Skeletal muscle satellite cell (primary cell): ENCODE data around the gene CTPS1.

Experiments
- H3K27me3 ChIP-seq: 2 replicates; pipeline ENCODE4 v1.7.0; 2013; ENCODE audit warnings: low read length; ENCODE audit not compliant: control insufficient read depth, insufficient read depth
- H3K36me3 ChIP-seq: 2 replicates; pipeline ENCODE4 v1.7.0; 2013; ENCODE audit warnings: mild to moderate bottlenecking, control low read depth, low read length; ENCODE audit not compliant: insufficient read depth
- H3K4me1 ChIP-seq: 2 replicates; pipeline ENCODE4 v1.7.0; 2013; ENCODE audit warnings: low read length; ENCODE audit not compliant: control insufficient read depth, insufficient read depth
- H3K4me2 ChIP-seq: 2 replicates; pipeline ENCODE4 v1.7.0; 2013; ENCODE audit warnings: mild to moderate bottlenecking, low read length
- H3K4me3 ChIP-seq: 2 replicates; pipeline ENCODE4 v1.7.0; 2013; ENCODE audit warnings: low read length
- H3K9ac ChIP-seq: 2 replicates; pipeline ENCODE4 v1.7.0; 2013; ENCODE audit warnings: mild to moderate bottlenecking, low read depth, low read length, moderate library complexity
- H3K9me3 ChIP-seq: replicated peaks from 2 replicates; pipeline ENCODE4 v1.7.0; 2013; ENCODE audit warnings: mild to moderate bottlenecking, control low read depth, low read length

CTPS1 gene

DNA sequence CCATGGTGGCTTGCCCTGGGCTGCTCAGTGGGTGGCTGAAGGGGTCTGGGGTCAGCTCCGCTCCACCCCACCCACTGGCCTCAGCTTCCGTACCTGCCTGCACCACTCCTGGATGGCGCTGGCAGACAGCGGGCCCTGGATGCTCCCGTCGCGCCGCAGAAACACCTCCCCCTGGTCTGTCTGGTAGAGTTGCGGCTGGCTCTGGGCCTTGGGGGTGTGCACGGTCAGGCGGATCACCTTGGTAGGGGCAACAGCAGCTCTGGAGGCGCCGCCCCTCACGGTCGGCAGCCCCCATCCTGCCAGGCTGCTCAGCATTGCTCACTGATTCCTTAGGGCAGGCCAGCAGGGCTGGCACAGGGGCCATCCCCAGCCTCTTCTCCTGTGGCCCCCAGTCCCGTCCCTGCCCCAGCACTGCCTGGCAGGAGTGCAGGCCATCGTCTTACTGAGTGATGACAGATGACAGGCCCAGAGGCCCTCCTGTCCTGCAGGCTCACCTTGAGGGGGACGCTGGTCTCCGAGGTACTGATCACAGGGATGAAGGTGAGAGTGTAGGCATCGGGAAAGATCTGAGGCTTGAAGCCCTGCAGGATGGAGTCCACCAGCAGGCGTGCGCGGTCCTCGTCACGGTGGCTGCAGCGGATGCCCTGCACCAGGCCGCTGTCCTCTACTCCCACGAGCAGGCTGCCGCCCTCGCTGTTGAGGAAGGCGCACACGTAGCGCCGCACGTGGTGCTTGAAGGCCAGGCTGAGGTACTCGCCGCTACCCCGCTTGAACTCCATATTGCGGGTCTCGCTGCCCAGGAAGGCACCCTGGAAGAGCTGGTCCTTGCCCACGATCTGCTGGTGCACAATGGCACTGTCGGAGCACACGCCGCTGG lies 37.9 kb downstream of the CTPS1 start:
- Histone ChIP-seq H3K9me3 (no peaks in the 10 kb centered on the region), H3K27me3 (no peaks in the 10 kb centered on the region), H3K36me3 (peaks cover 61% of the 10 kb centered on the region), H3K4me1 (no peaks in the 10 kb centered on the region), H3K4me3 (no peak overlapping the region), H3K4me2 (no peak overlapping the region), H3K9ac (no peak overlapping the region)

DNA sequence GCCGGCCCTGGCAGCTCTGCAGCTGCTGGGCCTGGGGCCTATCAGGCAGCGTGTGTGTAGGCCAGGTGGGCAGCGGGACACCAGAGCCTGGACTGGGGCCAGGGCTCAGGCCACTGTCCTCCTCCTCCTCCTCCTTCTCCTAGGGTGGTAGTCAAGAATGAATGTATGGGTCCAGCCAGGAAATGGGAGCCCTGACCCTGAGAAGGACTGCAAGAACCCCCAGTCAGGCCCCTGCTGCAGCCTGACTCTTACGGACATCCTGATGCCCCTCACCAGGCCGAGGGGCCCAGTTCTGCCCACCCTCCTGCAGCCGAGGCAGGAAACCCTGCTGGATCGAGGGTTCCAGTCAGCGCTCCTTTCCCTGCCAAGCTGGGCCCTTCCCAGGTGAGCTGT lies 38.5 kb downstream of the CTPS1 start:
- peaks cover 56% of the 10 kb centered on the region for H3K36me3 ChIP-seq
- H3K9ac ChIP-seq = no peak overlapping the region

DNA sequence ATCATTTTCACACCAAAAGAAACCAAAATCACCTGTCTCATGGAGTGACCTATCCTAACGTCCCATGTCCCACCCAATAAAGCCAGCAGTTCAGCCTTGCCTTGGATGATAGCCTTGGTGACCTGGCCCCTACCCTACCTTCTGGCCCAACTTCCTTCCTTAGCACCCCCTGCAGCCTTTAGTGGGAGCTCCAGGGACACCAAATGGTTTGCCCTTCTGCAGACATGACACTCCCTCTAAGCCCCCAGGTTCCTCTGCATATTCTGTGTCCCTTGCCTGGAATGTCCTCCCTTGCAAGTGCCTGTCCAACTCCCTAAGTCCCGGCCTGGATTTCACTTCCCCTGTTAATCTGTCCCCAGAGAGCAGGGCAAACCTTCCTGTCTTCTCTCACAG lies 39.9 kb downstream of the CTPS1 start:
- Histone ChIP-seq H3K4me1 (no peaks in the 10 kb centered on the region), H3K9me3 (no peaks in the 10 kb centered on the region), H3K9ac (no peak overlapping the region), H3K36me3 (peaks cover 42% of the 10 kb centered on the region), H3K4me2 (no peak overlapping the region), H3K27me3 (no peaks in the 10 kb centered on the region), H3K4me3 (no peak overlapping the region)

More for the DNA sequence above, 38.5 kb downstream of the CTPS1 start:
- no peak overlapping the region for H3K4me2 ChIP-seq
- H3K4me1 ChIP-seq = no peaks in the 10 kb centered on the region
- H3K9me3 ChIP-seq = no peaks in the 10 kb centered on the region
- no peaks in the 10 kb centered on the region for H3K27me3 ChIP-seq
- no peak overlapping the region for H3K4me3 ChIP-seq

DNA sequence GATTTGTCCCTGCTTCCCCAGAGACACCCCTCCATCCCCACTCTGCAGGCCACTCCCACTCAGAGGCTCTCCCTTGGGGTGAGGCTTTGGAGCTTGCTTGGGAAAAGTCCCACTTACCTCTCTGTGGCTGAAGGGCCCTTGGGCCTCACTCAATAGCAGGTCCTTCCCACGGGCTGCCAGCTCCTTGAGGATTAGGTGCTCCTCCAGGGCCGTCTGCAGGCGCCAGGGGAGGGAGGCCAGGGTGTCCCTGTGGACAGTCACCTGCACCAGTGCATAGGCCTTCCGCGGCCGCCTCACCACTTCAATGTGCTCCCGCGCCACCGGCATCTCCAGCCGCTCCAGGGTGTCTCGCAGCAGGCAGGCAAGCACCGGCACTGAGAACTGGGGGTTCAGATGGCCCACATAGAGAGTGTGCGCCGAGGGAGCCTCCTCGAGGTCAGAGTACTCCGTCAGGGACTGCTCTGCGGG lies 40.6 kb downstream of the CTPS1 start:
- no peaks in the 10 kb centered on the region for H3K27me3 ChIP-seq
- no peak overlapping the region for H3K4me2 ChIP-seq
- H3K9me3 ChIP-seq = no peaks in the 10 kb centered on the region
- no peak overlapping the region for H3K4me3 ChIP-seq
- peaks cover 40% of the 10 kb centered on the region for H3K36me3 ChIP-seq
- no peak overlapping the region for H3K9ac ChIP-seq
- no peaks in the 10 kb centered on the region for H3K4me1 ChIP-seq

DNA sequence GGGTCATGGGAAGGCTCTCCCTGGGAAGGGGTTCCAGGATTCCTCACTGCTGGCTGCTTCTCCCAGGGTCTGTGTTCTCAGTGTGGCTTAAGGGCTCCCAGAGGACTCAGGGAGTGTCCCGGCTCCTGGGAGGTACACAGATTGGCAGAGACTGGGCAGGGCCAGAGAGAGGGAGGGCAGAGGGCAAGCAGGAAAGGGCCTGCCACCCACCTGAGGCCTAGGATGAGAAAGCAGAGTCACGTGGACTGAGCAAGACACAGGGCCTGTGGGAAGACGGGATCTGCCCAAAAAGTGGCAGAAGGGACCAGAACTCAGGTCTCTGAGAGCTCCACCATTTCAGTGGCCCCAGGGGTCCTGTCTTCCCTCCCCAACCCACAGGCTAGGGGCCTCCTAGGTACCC lies 41.2 kb downstream of the CTPS1 start:
- Histone ChIP-seq H3K4me1 (no peaks in the 10 kb centered on the region), H3K36me3 (peaks cover 37% of the 10 kb centered on the region), H3K9ac (no peak overlapping the region), H3K9me3 (no peaks in the 10 kb centered on the region), H3K4me2 (no peak overlapping the region), H3K27me3 (no peaks in the 10 kb centered on the region), H3K4me3 (no peak overlapping the region)

DNA sequence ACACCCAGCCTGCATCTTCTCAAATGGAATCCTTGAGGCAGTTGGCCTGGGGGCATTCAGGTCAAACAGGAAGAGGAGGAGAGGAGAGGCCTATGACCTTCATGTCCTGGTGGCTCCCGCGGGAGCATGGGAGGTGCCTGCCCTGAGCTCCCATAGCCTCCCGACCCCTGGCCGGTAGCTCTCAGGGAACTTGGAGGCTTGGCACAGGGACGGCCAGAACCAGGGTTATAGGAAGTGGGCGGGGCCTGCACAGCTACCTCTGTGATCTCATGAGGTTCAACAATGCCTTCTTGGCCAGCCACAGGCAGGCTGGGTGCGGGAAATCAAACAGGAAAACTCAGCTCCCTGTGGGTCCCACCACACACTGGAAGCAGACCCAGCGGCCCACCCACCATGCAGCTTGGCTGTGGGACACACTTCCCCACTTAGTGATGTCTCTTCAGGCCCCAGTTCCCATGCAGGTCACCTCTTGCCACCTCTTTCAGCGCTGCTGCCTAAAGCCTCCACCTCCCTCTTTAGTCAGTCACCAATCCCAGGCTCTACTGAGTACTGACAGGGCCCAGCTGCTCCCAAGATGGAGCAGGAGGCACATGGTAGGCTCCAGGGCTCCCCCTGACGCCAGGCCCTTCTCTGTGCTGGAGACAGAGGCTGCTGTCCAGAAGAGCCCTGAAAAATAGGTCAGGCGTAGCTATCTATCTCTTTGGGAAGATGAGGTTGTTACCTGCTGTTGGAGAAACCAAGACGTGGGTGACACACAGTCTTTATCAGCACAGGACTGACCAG lies 42.2 kb downstream of the CTPS1 start, which contains the start of gene SLFNL1:
SLFNL1 (minus strand) TSS at position 200 of the 783 bp plus-strand sequence. CDS start 1,065 bp downstream, outside the sequence.
- Histone ChIP-seq H3K9me3 (no peaks in the 10 kb centered on the region), H3K4me2 (no peak within 1 kb of the TSS), H3K4me3 (no peak within 1 kb of the TSS), H3K9ac (no peak within 1 kb of the TSS), H3K4me1 (no peaks in the 10 kb centered on the region), H3K36me3 (peaks cover 27% of the 10 kb centered on the region), H3K27me3 (no peaks in the 10 kb centered on the region)

DNA sequence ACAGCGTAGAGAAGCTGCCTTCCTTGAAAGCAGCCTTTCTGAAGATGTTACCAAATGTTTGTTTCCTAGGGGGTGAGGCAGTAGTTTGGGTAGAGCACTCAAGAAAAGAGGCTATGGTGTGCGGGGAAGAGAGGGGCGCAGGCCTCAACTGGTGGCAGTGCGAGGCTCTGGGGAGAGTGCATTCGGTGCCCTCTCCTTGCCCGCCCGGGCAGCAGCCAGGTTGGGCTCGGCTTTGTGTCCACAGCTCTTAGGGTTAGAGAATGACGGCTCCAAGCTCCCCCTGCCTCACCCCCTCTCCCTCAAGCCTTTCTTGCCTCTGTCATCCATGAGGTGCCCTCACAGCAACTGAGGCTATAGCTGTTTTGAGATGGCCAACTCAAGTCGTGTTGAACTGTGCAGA lies 42.9 kb downstream of the CTPS1 start:
- Histone ChIP-seq H3K27me3 (no peaks in the 10 kb centered on the region), H3K4me2 (no peak overlapping the region), H3K36me3 (peaks cover 21% of the 10 kb centered on the region), H3K9me3 (no peaks in the 10 kb centered on the region), H3K4me3 (no peak overlapping the region), H3K9ac (no peak overlapping the region), H3K4me1 (no peaks in the 10 kb centered on the region)

DNA sequence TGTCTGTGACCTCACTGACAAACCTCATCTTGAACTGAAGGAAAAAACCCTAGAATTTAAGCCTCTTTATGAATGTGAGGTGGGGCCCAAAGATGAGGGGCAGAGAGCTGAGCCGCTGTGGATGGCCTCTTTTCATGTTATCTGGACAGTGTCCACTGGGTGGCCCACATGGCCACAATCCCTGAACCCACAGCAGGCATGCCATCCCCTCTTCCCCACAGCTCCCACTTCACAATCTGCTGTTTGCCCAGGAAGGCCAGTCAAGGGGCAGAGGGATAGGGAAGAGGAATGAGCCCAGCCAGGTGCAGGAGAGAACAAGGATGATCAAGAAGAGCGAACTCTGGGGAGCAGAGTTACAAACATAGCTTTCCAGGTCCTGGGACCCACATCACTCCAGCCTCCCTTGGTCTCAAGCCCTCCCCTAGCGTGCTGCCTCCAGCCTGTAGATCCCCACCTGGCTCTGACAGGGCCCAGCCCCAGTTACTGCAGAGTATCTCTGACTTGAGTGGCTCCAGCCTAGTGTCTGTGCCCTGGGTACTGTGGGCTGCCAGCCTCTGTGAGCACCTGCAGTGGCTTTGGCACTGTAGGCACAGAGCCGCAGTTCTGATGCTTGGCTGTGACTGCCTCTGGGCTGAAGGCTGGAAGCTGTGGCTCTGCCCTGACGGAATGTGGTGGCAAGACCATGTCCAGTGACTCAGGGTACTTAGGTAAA lies 43.9 kb downstream of the CTPS1 start:
- no peak overlapping the region for H3K4me2 ChIP-seq
- H3K36me3 ChIP-seq = peaks cover 15% of the 10 kb centered on the region
- H3K9me3 ChIP-seq = no peaks in the 10 kb centered on the region
- no peak overlapping the region for H3K9ac ChIP-seq
- no peak overlapping the region for H3K4me3 ChIP-seq
- no peaks in the 10 kb centered on the region for H3K4me1 ChIP-seq
- H3K27me3 ChIP-seq = no peaks in the 10 kb centered on the region

DNA sequence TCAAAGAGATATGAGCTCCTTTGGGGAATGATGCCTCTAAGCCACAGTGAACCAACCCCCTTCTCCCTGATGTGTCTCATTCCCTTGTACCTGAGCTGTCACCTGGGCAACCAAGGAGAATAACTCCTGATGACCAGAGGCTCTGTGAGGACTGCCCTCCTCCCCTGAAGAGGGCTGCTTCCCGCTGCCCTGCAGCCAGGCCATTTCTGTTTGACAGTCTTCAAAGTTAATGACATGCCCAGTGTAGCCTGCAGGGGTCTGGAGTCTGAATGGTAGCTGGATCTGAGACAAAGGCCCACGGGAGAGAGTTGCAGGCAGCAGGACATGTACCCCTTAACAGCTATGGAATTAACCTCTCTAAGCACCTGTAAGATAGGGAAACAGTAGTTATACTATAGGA lies 45.5 kb downstream of the CTPS1 start:
- no peak overlapping the region for H3K4me2 ChIP-seq
- peaks cover 11% of the 10 kb centered on the region for H3K36me3 ChIP-seq
- H3K4me1 ChIP-seq = no peaks in the 10 kb centered on the region
- H3K9ac ChIP-seq = no peak overlapping the region
- no peaks in the 10 kb centered on the region for H3K9me3 ChIP-seq
- H3K27me3 ChIP-seq = no peaks in the 10 kb centered on the region
- H3K4me3 ChIP-seq = no peak overlapping the region

DNA sequence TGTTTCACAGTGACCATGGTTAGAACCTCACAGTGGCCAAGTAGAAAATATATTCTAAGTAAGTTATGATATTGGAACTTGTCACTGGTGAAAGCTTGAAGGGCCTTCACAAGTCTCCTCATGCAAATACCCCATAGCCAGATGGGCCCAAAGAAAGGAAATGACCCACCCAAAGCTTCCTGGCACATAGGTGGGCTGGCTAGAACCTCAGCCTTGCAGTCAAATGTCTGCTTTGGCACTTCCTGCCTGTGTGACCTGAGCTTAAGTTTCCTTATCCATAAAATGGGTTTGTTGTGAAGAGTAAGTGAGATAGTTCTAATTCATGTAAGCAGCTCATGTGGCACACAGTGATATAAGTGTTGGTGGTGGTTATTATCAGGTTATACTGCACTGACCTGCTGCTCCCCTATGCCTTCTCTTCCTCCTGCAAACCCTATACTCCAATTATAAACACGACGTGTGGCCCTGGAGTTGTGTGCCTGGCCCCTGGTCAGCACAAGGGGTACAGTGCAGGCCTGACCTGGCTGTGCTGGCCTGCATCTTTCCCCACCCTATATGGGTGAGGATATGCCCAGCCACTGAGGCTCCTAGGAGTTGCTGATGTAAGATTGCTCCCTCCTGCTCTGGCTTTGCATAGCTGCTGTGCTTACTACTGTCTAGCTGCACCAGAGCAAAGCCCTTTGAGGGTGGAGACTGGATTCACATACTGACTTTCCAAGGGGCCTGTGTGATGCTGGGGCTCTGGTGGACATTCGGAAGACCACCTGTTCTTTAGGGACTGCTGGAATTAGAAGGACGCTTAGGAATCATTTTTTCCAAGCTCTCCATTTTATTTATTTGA lies 46.7 kb downstream of the CTPS1 start:
- Histone ChIP-seq H3K9ac (no peak overlapping the region), H3K9me3 (no peaks in the 10 kb centered on the region), H3K4me2 (no peak overlapping the region), H3K27me3 (no peaks in the 10 kb centered on the region), H3K36me3 (peaks cover 16% of the 10 kb centered on the region), H3K4me1 (no peaks in the 10 kb centered on the region), H3K4me3 (no peak overlapping the region)
